Stimulated activated naive B cell treated with anti-CD40 and anti-IgM and Interleukin-4, amounts not matched to agents 10 μg/mL and 1 μg/mL and 100 μg/mL, for 72 hours (primary cell): ENCODE data around the gene AHCTF1.
"Not testable (repeated sequence)": the region's sequence is repeated elsewhere in the genome, so short reads cannot be mapped to it uniquely, and the experiment has no call there.

Experiments
- ATAC-seq, 2 donors: fragments of 150-1000 bp; cut with Tn5 transposase; replicated peaks; 2 replicates each; pipeline ENCODE4 v1.10.0; 2021; ENCODE audit warnings: moderate library complexity in 1 of 2
- DNase-seq: peaks from one replicate; pipeline ENCODE4 v3.0.0; 2021
- H3K27ac Mint-ChIP-seq: one replicate; pipeline ENCODE4 v1.8.0; 2022; ENCODE audit warnings: mild to moderate bottlenecking, mixed read lengths
- H3K27me3 Mint-ChIP-seq, 2 donors: one replicate each; pipeline ENCODE4 v1.8.0; 2022; ENCODE audit warnings: mixed read lengths in 2 of 2
- H3K36me3 Mint-ChIP-seq, 2 donors: one replicate each; pipeline ENCODE4 v1.8.0; 2022; ENCODE audit warnings: mixed read lengths in 2 of 2, mild to moderate bottlenecking in 1 of 2
- H3K4me1 Mint-ChIP-seq, 2 donors: one replicate each; pipeline ENCODE4 v1.8.0; 2022; ENCODE audit warnings: mixed read lengths in 2 of 2, mild to moderate bottlenecking in 1 of 2
- H3K4me3 Mint-ChIP-seq, 2 donors: one replicate each; pipeline ENCODE4 v1.8.0; 2022; ENCODE audit warnings: mild to moderate bottlenecking in 2 of 2, mixed read lengths in 2 of 2, moderate library complexity in 1 of 2
- H3K9me3 Mint-ChIP-seq, 2 donors: one replicate each; pipeline ENCODE4 v1.8.0; 2022; ENCODE audit warnings: mixed read lengths in 2 of 2, mild to moderate bottlenecking in 1 of 2

The AHCTF1 gene

GRCh38 chr1:246897302-246897701 is 34.4 kb downstream of the AHCTF1 start:
- H3K4me3 Mint-ChIP-seq, result no peak overlapping the region
- ATAC-seq, result no peak
- H3K4me1 Mint-ChIP-seq, result no peaks in the 10 kb centered on the region
- no peaks in the 10 kb centered on the region for H3K9me3 Mint-ChIP-seq
- DNase-seq, result no peak
- H3K27me3 Mint-ChIP-seq, result no peaks in the 10 kb centered on the region
- H3K27ac Mint-ChIP-seq, result no peak overlapping the region
- H3K36me3 Mint-ChIP-seq, result peaks cover 57 to 60% of the 10 kb centered on the region in 2 donors

GRCh38 chr1:246893191-246893939 is 38.4 kb downstream of the AHCTF1 start:
- Mint-ChIP-seq H3K27me3 (no peaks in the 10 kb centered on the region), H3K4me1 (no peaks in the 10 kb centered on the region), H3K4me3 (no peak overlapping the region), H3K9me3 (no peaks in the 10 kb centered on the region), H3K36me3 (peaks cover 38 to 55% of the 10 kb centered on the region in 2 donors), H3K27ac (no peak overlapping the region)
- ATAC-seq (no peak), DNase-seq (no peak)

- DNase-seq, result no peak
- Mint-ChIP-seq H3K4me3 (no peak overlapping the region), H3K36me3 (peaks cover 35 to 49% of the 10 kb centered on the region in 2 donors), H3K4me1 (no peaks in the 10 kb centered on the region), H3K27me3 (no peaks in the 10 kb centered on the region), H3K27ac (no peak overlapping the region), H3K9me3 (no peaks in the 10 kb centered on the region)
- no peak for ATAC-seq
Measured at GRCh38 chr1:246891105-246891504, 40.6 kb downstream of the AHCTF1 start.

GRCh38 chr1:246888522-246888921 is 43.2 kb downstream of the AHCTF1 start:
- H3K9me3 Mint-ChIP-seq, result no peaks in the 10 kb centered on the region
- no peaks in the 10 kb centered on the region for H3K4me1 Mint-ChIP-seq
- H3K27ac Mint-ChIP-seq, result no peak overlapping the region
- H3K36me3 Mint-ChIP-seq, result peaks cover 26 to 31% of the 10 kb centered on the region in 2 donors
- ATAC-seq, result no peak
- no peak overlapping the region for H3K4me3 Mint-ChIP-seq
- H3K27me3 Mint-ChIP-seq, result no peaks in the 10 kb centered on the region
- DNase-seq, result no peak

- DNase-seq, ATAC-seq, H3K9me3 Mint-ChIP-seq, H3K27me3 Mint-ChIP-seq, H3K4me3 Mint-ChIP-seq, H3K4me1 Mint-ChIP-seq, H3K27ac Mint-ChIP-seq: not testable (repeated sequence)
- peaks cover 24 to 30% of the 10 kb centered on the region in 2 donors for H3K36me3 Mint-ChIP-seq
Measured at GRCh38 chr1:246885389-246885788, 46.4 kb downstream of the AHCTF1 start.

- Mint-ChIP-seq H3K4me1 (no peaks in the 10 kb centered on the region), H3K27me3 (no peaks in the 10 kb centered on the region), H3K36me3 (peaks cover 26 to 46% of the 10 kb centered on the region in 2 donors), H3K27ac (peak overlapping the region; percentile 14), H3K4me3 (no peak overlapping the region), H3K9me3 (no peaks in the 10 kb centered on the region)
- DNase-seq (no peak), ATAC-seq (no peak)
Measured at GRCh38 chr1:246878551-246878950, 53.2 kb downstream of the AHCTF1 start.

GRCh38 chr1:246876431-246876830 is 55.3 kb downstream of the AHCTF1 start:
- Mint-ChIP-seq H3K27ac (no peak overlapping the region), H3K36me3 (peaks cover 31 to 54% of the 10 kb centered on the region in 2 donors), H3K4me1 (no peaks in the 10 kb centered on the region), H3K9me3 (no peaks in the 10 kb centered on the region), H3K4me3 (no peak overlapping the region), H3K27me3 (no peaks in the 10 kb centered on the region)
- ATAC-seq, result no peak
- no peak for DNase-seq

GRCh38 chr1:246875041-246876026 is 56.4 kb downstream of the AHCTF1 start:
- Mint-ChIP-seq H3K27ac (peak overlapping the region; percentile 63), H3K36me3 (peaks cover 28 to 50% of the 10 kb centered on the region in 2 donors), H3K27me3 (no peaks in the 10 kb centered on the region), H3K9me3 (no peaks in the 10 kb centered on the region), H3K4me1 (no peaks in the 10 kb centered on the region), H3K4me3 (no peak overlapping the region)
- DNase-seq (no peak), ATAC-seq (peak; percentile 46 to 49)

GRCh38 chr1:246865921-246866320 is 65.8 kb downstream of the AHCTF1 start:
- Mint-ChIP-seq H3K4me3 (no peak overlapping the region), H3K9me3 (no peaks in the 10 kb centered on the region), H3K4me1 (no peaks in the 10 kb centered on the region), H3K36me3 (peaks cover 23 to 24% of the 10 kb centered on the region in 2 donors), H3K27me3 (no peaks in the 10 kb centered on the region), H3K27ac (no peak overlapping the region)
- ATAC-seq (no peak), DNase-seq (no peak)

GRCh38 chr1:246863791-246864190 is 68.0 kb downstream of the AHCTF1 start:
- not testable (repeated sequence) for H3K27me3 Mint-ChIP-seq, H3K4me3 Mint-ChIP-seq, H3K9me3 Mint-ChIP-seq, ATAC-seq, DNase-seq, H3K27ac Mint-ChIP-seq, H3K4me1 Mint-ChIP-seq
- peaks cover 10 to 11% of the 10 kb centered on the region in 2 donors for H3K36me3 Mint-ChIP-seq

- Mint-ChIP-seq H3K4me3 (no peak overlapping the region), H3K27me3 (no peaks in the 10 kb centered on the region), H3K36me3 (peaks cover 11 to 23% of the 10 kb centered on the region in 2 donors), H3K27ac (no peak overlapping the region), H3K9me3 (no peaks in the 10 kb centered on the region), H3K4me1 (no peaks in the 10 kb centered on the region)
- DNase-seq, result no peak
- ATAC-seq, result no peak
Measured at GRCh38 chr1:246860401-246860800, 71.3 kb downstream of the AHCTF1 start.

- Mint-ChIP-seq H3K27me3 (no peaks in the 10 kb centered on the region), H3K9me3 (no peaks in the 10 kb centered on the region), H3K27ac (no peak overlapping the region), H3K36me3 (peaks cover 17 to 35% of the 10 kb centered on the region in 2 donors), H3K4me1 (no peaks in the 10 kb centered on the region), H3K4me3 (no peak overlapping the region)
- ATAC-seq, result no peak
- DNase-seq, result no peak
Measured at GRCh38 chr1:246856371-246856770, 75.4 kb downstream of the AHCTF1 start.

- not testable (repeated sequence) for ATAC-seq
Measured at GRCh38 chr1:246850640-246851039, 81.1 kb downstream of the AHCTF1 start.

GRCh38 chr1:246843876-246844275 is 87.9 kb downstream of the AHCTF1 start:
- no peak for DNase-seq
- Mint-ChIP-seq H3K9me3 (no peaks in the 10 kb centered on the region), H3K27ac (no peak overlapping the region), H3K4me3 (no peak overlapping the region), H3K4me1 (no peaks in the 10 kb centered on the region), H3K27me3 (no peaks in the 10 kb centered on the region), H3K36me3 (peaks cover 13 to 21% of the 10 kb centered on the region in 2 donors)
- ATAC-seq, result no peak

More at GRCh38 chr1:246850640-246851039, 81.1 kb downstream of the AHCTF1 start:
- H3K4me1 Mint-ChIP-seq, H3K9me3 Mint-ChIP-seq, H3K27me3 Mint-ChIP-seq, H3K4me3 Mint-ChIP-seq, H3K27ac Mint-ChIP-seq, DNase-seq: not testable (repeated sequence)
- H3K36me3 Mint-ChIP-seq, result peaks cover 39% of the 10 kb centered on the region in 2 donors
